Endothelial cell (in vitro differentiated cells): ENCODE data around the gene INPP5B. TPM values are rescaled to one million over a fixed set of nuclear protein-coding genes. Genes with fewer than 3 reads are reported as not detected.

Source experiments
- DNase-seq: peaks from one replicate; pipeline ENCODE4 v3.0.0; 2021; ENCODE audit warnings: low spot score
- H3K27ac Mint-ChIP-seq: one replicate; pipeline ENCODE4 v1.8.0; 2021; ENCODE audit warnings: mixed read lengths, inconsistent platforms; ENCODE audit not compliant: unreplicated experiment
- H3K27me3 Mint-ChIP-seq: one replicate; pipeline ENCODE4 v1.8.0; 2021; ENCODE audit warnings: mild to moderate bottlenecking, moderate library complexity, mixed read lengths, inconsistent platforms; ENCODE audit not compliant: unreplicated experiment
- H3K36me3 Mint-ChIP-seq: one replicate; pipeline ENCODE4 v1.8.0; 2021; ENCODE audit warnings: mild to moderate bottlenecking, low read depth, mixed read lengths, inconsistent platforms; ENCODE audit not compliant: unreplicated experiment
- H3K4me1 Mint-ChIP-seq: one replicate; pipeline ENCODE4 v1.8.0; 2021; ENCODE audit warnings: mild to moderate bottlenecking, mixed read lengths, inconsistent platforms; ENCODE audit not compliant: unreplicated experiment
- H3K4me3 Mint-ChIP-seq: one replicate; pipeline ENCODE4 v1.8.0; 2021; ENCODE audit warnings: mild to moderate bottlenecking, mixed read lengths, inconsistent platforms; ENCODE audit not compliant: unreplicated experiment
- H3K9me3 Mint-ChIP-seq: one replicate; pipeline ENCODE4 v1.8.0; 2021; ENCODE audit warnings: mixed read lengths, inconsistent platforms; ENCODE audit not compliant: unreplicated experiment
- CTCF ChIP-seq: fragments of 200-600 bp; sonication (generic); IDR thresholded peaks from one replicate; pipeline ENCODE4 v1.5.0; 2021; ENCODE audit warnings: antibody characterized with exemption; ENCODE audit not compliant: unreplicated experiment
- total RNA-seq: library from RNA; stranded (reverse); fragmentation: NEBNext Ultra II Directional; extraction: Animal tissue kit (Norgen Biotek cat#: 25700); gene quantifications from one replicate; pipeline ENCODE4 v1.2.1, GENCODE V29; 2021; ENCODE audit not compliant: unreplicated experiment

The INPP5B gene
- total RNA-seq, 1 donor from 2014 or later: 18.4 TPM

- DNase-seq: no peak
- H3K4me1 Mint-ChIP-seq: no peaks in the 10 kb centered on the region
- H3K9me3 Mint-ChIP-seq: no peaks in the 10 kb centered on the region
- TF ChIP-seq CTCF: no peak
- peaks cover 1% of the 10 kb centered on the region for H3K27me3 Mint-ChIP-seq
- H3K36me3 Mint-ChIP-seq: peaks cover 18% of the 10 kb centered on the region
- H3K27ac Mint-ChIP-seq: no peak overlapping the region
- no peak overlapping the region for H3K4me3 Mint-ChIP-seq
These were observed 129.4 kb downstream of the INPP5B start for GRCh38 chr1:37817481-37817880.

GRCh38 chr1:37814252-37814651, 132.6 kb downstream of the INPP5B start:
- Mint-ChIP-seq H3K4me3 (no peak overlapping the region), H3K9me3 (no peaks in the 10 kb centered on the region), H3K27ac (no peak overlapping the region), H3K4me1 (peaks cover 1% of the 10 kb centered on the region), H3K36me3 (peaks cover 8% of the 10 kb centered on the region), H3K27me3 (no peaks in the 10 kb centered on the region)
- DNase-seq: no peak
- no peak for TF ChIP-seq CTCF

DNA sequence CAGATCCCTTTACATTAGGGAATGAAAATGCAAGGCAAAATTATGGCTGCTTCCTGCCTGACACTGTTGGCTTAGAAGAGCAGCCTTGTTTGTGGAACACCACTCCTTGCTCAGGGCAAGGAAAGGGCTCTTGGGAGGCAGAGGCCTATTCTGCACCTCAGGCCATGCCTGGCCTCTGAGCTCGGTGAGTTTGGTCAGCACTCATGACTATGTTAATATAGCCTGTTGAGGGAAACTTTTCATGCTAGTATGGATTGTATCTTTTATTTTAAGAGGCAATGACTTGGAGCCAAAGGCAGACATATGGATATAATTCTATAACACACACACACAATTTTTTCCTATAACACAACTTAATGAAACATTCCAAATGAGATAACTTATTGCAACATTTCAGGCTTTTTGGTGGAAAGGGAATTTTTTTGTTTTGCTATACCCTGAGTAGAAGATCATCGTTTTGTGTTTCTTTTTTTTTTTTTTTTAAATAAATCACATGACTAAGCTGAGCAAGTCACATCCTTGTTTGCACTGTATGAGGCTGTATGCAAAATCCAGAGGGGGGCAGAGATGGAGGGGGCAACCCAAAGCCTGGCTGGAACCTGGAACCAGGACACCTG, 133.2 kb downstream of the INPP5B start:
- Mint-ChIP-seq H3K9me3 (no peaks in the 10 kb centered on the region), H3K4me3 (no peak overlapping the region), H3K27ac (no peak overlapping the region), H3K4me1 (peaks cover 5% of the 10 kb centered on the region), H3K27me3 (no peaks in the 10 kb centered on the region), H3K36me3 (peaks cover 14% of the 10 kb centered on the region)
- TF ChIP-seq CTCF: no peak
- no peak for DNase-seq

- peaks cover 2% of the 10 kb centered on the region for H3K27me3 Mint-ChIP-seq
- H3K4me1 Mint-ChIP-seq: peaks cover 9% of the 10 kb centered on the region
- no peak overlapping the region for H3K4me3 Mint-ChIP-seq
- H3K36me3 Mint-ChIP-seq: peaks cover 17% of the 10 kb centered on the region
- peak; percentile 81 for DNase-seq
- no peak overlapping the region for H3K27ac Mint-ChIP-seq
- H3K9me3 Mint-ChIP-seq: no peaks in the 10 kb centered on the region
- peak; percentile 81 for TF ChIP-seq CTCF
These were observed 135.7 kb downstream of the INPP5B start for GRCh38 chr1:37811027-37811655.

Other genes starting within 250 kb of the INPP5B start
- gene EPHA10, start 181.9 kb downstream of the INPP5B start, total RNA-seq: 0.13 TPM
- gene MANEAL, start 153.2 kb downstream of the INPP5B start, total RNA-seq: 0.36 TPM
- 29.4 TPM for gene C1orf122, start 139.3 kb downstream of the INPP5B start, total RNA-seq
- 11.9 TPM for gene YRDC, start 138.8 kb downstream of the INPP5B start, total RNA-seq
- 10.1 TPM for gene MTF1, start 87.5 kb downstream of the INPP5B start, total RNA-seq
- gene SF3A3, start 43.0 kb upstream of the INPP5B start, total RNA-seq: 59.2 TPM
- 142 TPM for gene FHL3, start 58.5 kb upstream of the INPP5B start, total RNA-seq
- gene UTP11, start 65.7 kb upstream of the INPP5B start, total RNA-seq: 44.7 TPM
- 1.2 TPM for gene POU3F1, start 99.7 kb upstream of the INPP5B start, total RNA-seq